Measurements from ENCODE around the gene INTS11. TPM values are rescaled to one million over a fixed set of nuclear protein-coding genes. Genes with fewer than 3 reads are reported as not detected.
A peak's percentile ranks its signal among the peaks of the same experiment; 100 is the strongest.
"Not testable (repeated sequence)": the region's sequence is repeated elsewhere in the genome, so short reads cannot be mapped to it uniquely, and the experiment has no call there.

INTS11 gene
- total and polyA plus RNA-seq, 12 donors, result 53.0 to 601 (median 88.8) TPM

DNA sequence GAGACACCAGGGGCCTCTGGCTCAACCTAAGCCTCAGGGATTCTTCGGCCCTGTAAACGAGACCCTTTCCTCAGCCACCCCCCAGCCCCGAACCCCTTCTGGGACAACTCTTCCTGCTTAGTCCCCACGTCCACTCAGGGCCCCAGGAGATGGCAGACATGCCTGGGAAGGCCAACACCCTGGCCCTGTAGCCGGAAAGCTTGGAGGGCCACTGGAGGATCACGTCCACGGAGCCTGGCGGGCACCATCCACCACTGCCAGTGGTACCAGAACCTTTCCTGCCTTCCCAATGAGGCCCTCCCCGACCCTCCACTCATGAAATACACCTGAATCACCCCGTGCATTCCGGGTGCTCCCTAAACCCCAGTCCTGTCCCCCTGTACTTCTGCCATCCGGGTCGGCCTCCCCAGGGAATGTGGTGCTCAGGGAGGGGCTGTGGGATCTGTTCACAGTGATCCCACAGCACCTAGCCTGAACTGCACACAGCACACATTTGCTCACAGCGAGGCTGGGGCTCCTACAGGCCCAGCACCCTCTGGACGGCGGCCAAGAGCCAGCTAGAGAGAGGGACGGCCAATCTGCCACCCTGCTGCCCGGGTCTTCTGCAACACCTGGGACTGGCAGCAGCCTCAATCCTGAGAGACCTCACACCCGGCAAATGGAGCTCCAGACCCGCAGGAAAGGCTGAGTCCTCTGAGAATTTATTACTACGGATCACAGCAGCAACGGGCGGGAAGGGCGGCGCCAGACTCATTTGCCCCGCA, 48.8 kb upstream of the INTS11 start:
- H3K9me3 ChIP-seq (replicated peaks in 1 of 3), result no peaks in the 10 kb centered on the region
- 85 to 91% (median 86%) methylated on average over 12 to 26 of the region's 26 CpGs for WGBS, 4 donors
- H3K36me3 ChIP-seq (replicated peaks in 1 of 2), result peaks cover 0 to 10% of the 10 kb centered on the region in 2 donors
- DNase-seq, result peak in 1 of 7 donors; percentile 36
- no peak overlapping the region for H3K4me3 ChIP-seq
- H3K4me1 ChIP-seq (replicated peaks in 1 of 2), result peaks cover 7 to 31% of the 10 kb centered on the region in 2 donors
- H3K27me3 ChIP-seq, result no peaks in the 10 kb centered on the region
- no peak overlapping the region for H3K27ac ChIP-seq
- intact Hi-C loops (cut with DNase I), result no loop called here
- TF ChIP-seq CTCF (IDR thresholded peaks at IDR 0.05), result no peak
- TF ChIP-seq POLR2A (IDR thresholded peaks at IDR 0.05), result no peak

DNA sequence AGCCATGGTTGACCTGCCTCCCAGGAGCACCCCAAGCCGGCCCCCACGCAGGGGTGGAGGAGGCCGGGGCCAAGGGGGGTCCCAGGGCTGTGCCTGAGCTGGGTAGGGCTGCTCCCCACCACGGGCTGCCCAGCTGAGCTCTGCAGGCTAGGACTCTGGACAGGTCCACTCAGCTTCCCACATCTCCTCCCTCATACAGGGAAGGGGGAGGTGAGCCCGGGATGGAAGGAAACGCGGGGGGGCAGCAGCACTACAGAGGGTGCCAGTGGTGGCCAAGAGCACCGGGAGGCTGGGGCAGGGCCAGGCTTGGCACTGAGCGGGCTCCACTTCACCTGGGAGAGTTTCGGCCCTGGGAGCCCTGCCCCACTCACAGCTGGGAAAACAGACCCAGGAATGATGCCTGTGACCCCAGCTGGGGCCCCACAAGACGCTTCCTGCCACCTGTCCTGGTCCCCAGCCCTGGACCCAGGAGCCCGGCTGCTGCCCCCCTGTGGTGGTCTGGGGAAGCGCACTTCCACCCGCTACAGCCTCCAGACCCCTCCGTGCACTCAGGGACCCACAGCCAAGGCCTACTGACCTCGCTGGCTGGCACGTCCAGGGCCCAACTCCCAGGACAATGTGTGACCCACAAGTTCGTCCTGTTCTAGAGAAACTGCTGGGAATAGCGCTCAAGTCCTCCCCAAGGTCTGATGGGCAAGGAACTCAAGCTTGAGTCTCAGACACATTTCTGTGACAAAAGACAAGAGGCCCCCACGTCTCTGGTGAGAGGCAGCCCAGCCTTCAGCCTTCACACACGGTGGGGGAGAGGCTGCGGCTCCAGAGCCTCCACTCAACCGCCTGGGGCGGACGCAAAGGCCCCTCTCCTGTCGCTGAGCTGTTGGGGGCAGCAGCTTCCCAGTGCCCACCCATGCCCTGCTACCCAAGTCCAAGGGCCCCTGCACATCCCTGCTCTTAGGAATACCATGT, 47.6 kb upstream of the INTS11 start:
- Histone ChIP-seq H3K36me3 (replicated peaks in 1 of 2) (peaks cover 0 to 10% of the 10 kb centered on the region in 2 donors), H3K4me3 (no peak overlapping the region), H3K4me1 (replicated peaks in 1 of 2) (peaks cover 7 to 31% of the 10 kb centered on the region in 2 donors), H3K27me3 (no peaks in the 10 kb centered on the region), H3K27ac (peak overlapping the region in 1 of 5 donors; percentile 34), H3K9me3 (replicated peaks in 1 of 3) (no peaks in the 10 kb centered on the region)
- TF ChIP-seq POLR2A (IDR thresholded peaks at IDR 0.05), result no peak
- TF ChIP-seq CTCF (IDR thresholded peaks at IDR 0.05), result peak; percentile 73 to 96 (median 81)
- WGBS, 4 donors, result 29 to 49% (median 29%) methylated on average over 19 to 26 of the region's 26 CpGs; no CpG with 5 or more reads in 1 of the 4 donors
- intact Hi-C loops (cut with DNase I), result no loop called here
- peak; percentile 57 to 81 (median 68) for DNase-seq

DNA sequence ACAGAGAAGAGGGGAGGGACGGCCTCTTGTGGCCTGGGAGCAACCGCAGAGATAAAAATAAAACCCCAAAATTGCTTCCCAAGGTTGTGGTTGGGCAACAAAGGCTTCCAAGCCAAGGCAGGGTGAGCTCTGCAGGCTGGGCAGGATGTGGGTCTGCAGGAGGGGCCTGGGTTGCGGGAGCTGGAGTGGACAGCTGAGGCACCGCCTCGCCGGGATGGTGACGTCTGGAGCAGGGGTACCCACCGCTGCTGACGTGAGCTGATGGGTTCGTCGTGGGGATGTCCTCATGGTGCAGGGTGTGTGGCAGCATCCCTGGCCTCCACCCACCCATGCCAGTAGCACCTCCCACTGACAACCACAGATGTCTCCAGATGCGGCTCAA, 46.9 kb upstream of the INTS11 start:
- Histone ChIP-seq H3K9me3 (replicated peaks in 1 of 3) (no peaks in the 10 kb centered on the region), H3K27ac (peak overlapping the region in 1 of 5 donors; percentile 34), H3K4me3 (no peak overlapping the region), H3K4me1 (replicated peaks in 1 of 2) (peaks cover 7 to 31% of the 10 kb centered on the region in 2 donors), H3K36me3 (replicated peaks in 1 of 2) (peaks cover 0 to 10% of the 10 kb centered on the region in 2 donors), H3K27me3 (no peaks in the 10 kb centered on the region)
- intact Hi-C loops (cut with DNase I), result no loop called here
- DNase-seq, result no peak
- TF ChIP-seq CTCF (IDR thresholded peaks at IDR 0.05), result no peak
- TF ChIP-seq POLR2A (IDR thresholded peaks at IDR 0.05), result no peak
- WGBS, 4 donors, result 32 to 58% (median 53%) methylated on average over 9 to 12 of the region's 12 CpGs

DNA sequence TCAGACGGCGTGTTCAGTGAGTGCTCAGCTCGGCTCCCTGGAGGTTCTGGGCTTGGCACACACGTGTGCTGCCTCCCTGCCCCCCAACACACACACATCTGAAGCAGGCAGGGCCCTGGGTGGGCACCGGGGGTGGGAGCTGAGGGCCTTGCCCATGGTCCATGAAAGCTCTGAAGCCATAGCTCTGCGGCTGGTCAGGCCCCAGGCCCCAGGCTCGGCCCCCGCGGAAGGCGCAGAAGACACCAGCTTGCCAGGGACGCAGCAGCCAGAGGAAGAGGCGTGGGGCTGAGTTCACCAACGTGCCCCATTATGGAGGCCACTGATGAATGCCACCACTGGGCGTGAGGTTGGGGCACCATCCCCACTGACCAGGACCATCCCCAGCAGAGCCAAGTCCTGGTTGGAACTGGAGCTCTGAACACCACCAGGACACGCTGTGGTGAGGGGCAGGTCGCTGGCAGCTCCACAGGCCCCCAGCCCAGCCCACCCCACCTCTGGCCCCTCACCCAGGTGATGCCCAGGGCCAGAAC, 46.4 kb upstream of the INTS11 start:
- Histone ChIP-seq H3K27me3 (no peaks in the 10 kb centered on the region), H3K4me3 (no peak overlapping the region), H3K4me1 (replicated peaks in 1 of 2) (peaks cover 7 to 28% of the 10 kb centered on the region in 2 donors), H3K27ac (no peak overlapping the region), H3K36me3 (replicated peaks in 1 of 2) (peaks cover 0 to 10% of the 10 kb centered on the region in 2 donors), H3K9me3 (replicated peaks in 1 of 3) (no peaks in the 10 kb centered on the region)
- intact Hi-C loops (cut with DNase I), result no loop called here
- TF ChIP-seq POLR2A (IDR thresholded peaks at IDR 0.05) (no peak), CTCF (IDR thresholded peaks at IDR 0.05) (no peak)
- WGBS, 4 donors, result 72 to 81% (median 76%) methylated on average over 4 to 16 of the region's 16 CpGs
- no peak for DNase-seq

GRCh38 chr1:1370094-1370493, 45.6 kb upstream of the INTS11 start:
- H3K27ac ChIP-seq; intact Hi-C loops (cut with DNase I); H3K36me3 ChIP-seq (replicated peaks in 1 of 2); H3K27me3 ChIP-seq; DNase-seq; H3K9me3 ChIP-seq (replicated peaks in 1 of 3); H3K4me3 ChIP-seq: not testable (repeated sequence)
- 85 to 90% (median 88%) methylated on average over 14 of the region's 14 CpGs for WGBS, 4 donors
- peaks cover 7 to 25% of the 10 kb centered on the region in 2 donors for H3K4me1 ChIP-seq (replicated peaks in 1 of 2)
